Endodermal cell (in vitro differentiated cells): ENCODE data around the gene RCVRN. TPM values are rescaled to one million over a fixed set of nuclear protein-coding genes. Genes with fewer than 3 reads are reported as not detected.

ENCODE experiments used
- DNase-seq: peaks from one replicate; pipeline ENCODE4 v3.0.0-alpha.2; 2017
- H3K27ac ChIP-seq: 2 replicates; pipeline ENCODE4 v1.5.1; 2013; ENCODE audit warnings: mild to moderate bottlenecking, low read depth, low read length, moderate library complexity
- H3K27me3 ChIP-seq: 2 replicates; pipeline ENCODE4 v1.6.1; 2013; ENCODE audit warnings: mild to moderate bottlenecking, low read length, moderate library complexity; ENCODE audit not compliant: insufficient read depth, control insufficient read depth, poor library complexity, severe bottlenecking
- H3K36me3 ChIP-seq: 2 replicates; pipeline ENCODE4 v1.7.0; 2013; ENCODE audit warnings: mild to moderate bottlenecking, low read length, moderate library complexity; ENCODE audit not compliant: control insufficient read depth, insufficient read depth
- H3K4me1 ChIP-seq: one replicate; pipeline ENCODE4 v1.7.0; 2013; ENCODE audit warnings: low read length; ENCODE audit not compliant: control insufficient read depth, insufficient read depth
- H3K4me3 ChIP-seq: 2 replicates; pipeline ENCODE4 v1.5.1; 2013; ENCODE audit warnings: mild to moderate bottlenecking, low read length, moderate library complexity
- H3K9ac ChIP-seq: 2 replicates; pipeline ENCODE4 v1.6.1; 2013; ENCODE audit warnings: mild to moderate bottlenecking, low read length, moderate library complexity; ENCODE audit not compliant: poor library complexity, severe bottlenecking; ENCODE audit errors: extremely low read depth
- H3K9me3 ChIP-seq: 2 replicates; pipeline ENCODE4 v1.6.1; 2013; ENCODE audit warnings: mild to moderate bottlenecking, low read length, moderate library complexity; ENCODE audit not compliant: control insufficient read depth
- H3K27ac Mint-ChIP-seq: 2 replicates; pipeline ENCODE4 v1.8.0; 2020; ENCODE audit warnings: mixed read lengths
- H3K27me3 Mint-ChIP-seq: 2 replicates; pipeline ENCODE4 v1.8.0; 2021; ENCODE audit warnings: mild to moderate bottlenecking, mixed read lengths; ENCODE audit not compliant: insufficient read depth
- H3K36me3 Mint-ChIP-seq: 2 replicates; pipeline ENCODE4 v1.8.0; 2020; ENCODE audit warnings: low read depth, mixed read lengths
- H3K4me1 Mint-ChIP-seq: 2 replicates; pipeline ENCODE4 v1.8.0; 2020; ENCODE audit warnings: mixed read lengths
- H3K4me3 Mint-ChIP-seq: 2 replicates; pipeline ENCODE4 v1.8.0; 2020; ENCODE audit warnings: mild to moderate bottlenecking, moderate library complexity, mixed read lengths
- H3K9me3 Mint-ChIP-seq: 2 replicates; pipeline ENCODE4 v1.8.0; 2020; ENCODE audit warnings: mild to moderate bottlenecking, mixed read lengths
- WGBS, 2 experiments: methylation state at CpG; one replicate each; pipeline versions ENCODE4 v1.1.5 to v1.1.7; 2013; ENCODE audit warnings: missing lambda C conversion rate in 2 of 2, mixed read lengths in 1 of 2; ENCODE audit not compliant: insufficient coverage in 1 of 2, insufficient read length in 1 of 2; 5-methylcytosine and 5-hydroxymethylcytosine counted together
- total RNA-seq, 2 donors: library from RNA; stranded (reverse); fragmentation: NEBNext Ultra II Directional in 1 of 2; extraction: Animal tissue kit (Norgen Biotek cat#: 25700) in 1 of 2; gene quantifications; 2 replicates in 1 of 2; 3 replicates in 1 of 2; pipeline ENCODE4 v1.2.1, GENCODE V29; 2021
- TF ChIP-seq, protein P1 (sequence below): fragments of 200-600 bp; sonication (generic); conservative IDR thresholded peaks from 2 replicates; pipeline ENCODE4 v1.5.0; 2021; ENCODE audit warnings: antibody characterized with exemption, mild to moderate bottlenecking

The RCVRN gene
- total RNA-seq, 2 donors from 2014 or later, result not detected

GRCh38 chr17:9887508-9887907 lies 17.6 kb downstream of the RCVRN start:
- TF ChIP-seq, protein P1, sequence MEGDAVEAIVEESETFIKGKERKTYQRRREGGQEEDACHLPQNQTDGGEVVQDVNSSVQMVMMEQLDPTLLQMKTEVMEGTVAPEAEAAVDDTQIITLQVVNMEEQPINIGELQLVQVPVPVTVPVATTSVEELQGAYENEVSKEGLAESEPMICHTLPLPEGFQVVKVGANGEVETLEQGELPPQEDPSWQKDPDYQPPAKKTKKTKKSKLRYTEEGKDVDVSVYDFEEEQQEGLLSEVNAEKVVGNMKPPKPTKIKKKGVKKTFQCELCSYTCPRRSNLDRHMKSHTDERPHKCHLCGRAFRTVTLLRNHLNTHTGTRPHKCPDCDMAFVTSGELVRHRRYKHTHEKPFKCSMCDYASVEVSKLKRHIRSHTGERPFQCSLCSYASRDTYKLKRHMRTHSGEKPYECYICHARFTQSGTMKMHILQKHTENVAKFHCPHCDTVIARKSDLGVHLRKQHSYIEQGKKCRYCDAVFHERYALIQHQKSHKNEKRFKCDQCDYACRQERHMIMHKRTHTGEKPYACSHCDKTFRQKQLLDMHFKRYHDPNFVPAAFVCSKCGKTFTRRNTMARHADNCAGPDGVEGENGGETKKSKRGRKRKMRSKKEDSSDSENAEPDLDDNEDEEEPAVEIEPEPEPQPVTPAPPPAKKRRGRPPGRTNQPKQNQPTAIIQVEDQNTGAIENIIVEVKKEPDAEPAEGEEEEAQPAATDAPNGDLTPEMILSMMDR, result no peak
- no peak overlapping the region for H3K27ac Mint-ChIP-seq
- no peak for DNase-seq
- H3K36me3 Mint-ChIP-seq, result no peaks in the 10 kb centered on the region
- H3K27me3 Mint-ChIP-seq, result peaks cover 24% of the 10 kb centered on the region
- H3K4me3 Mint-ChIP-seq, result no peak overlapping the region
- WGBS, 2 experiments, result 90 to 93% methylated on average over 7 to 8 of the region's 8 CpGs
- H3K27me3 ChIP-seq, result peaks cover 5% of the 10 kb centered on the region
- H3K27ac ChIP-seq, result no peak overlapping the region
- H3K36me3 ChIP-seq, result no peaks in the 10 kb centered on the region
- peaks cover 3% of the 10 kb centered on the region for H3K4me1 Mint-ChIP-seq
- peaks cover 21% of the 10 kb centered on the region for H3K9me3 Mint-ChIP-seq
- H3K4me3 ChIP-seq, result no peak overlapping the region
- peaks cover 21% of the 10 kb centered on the region for H3K9me3 ChIP-seq
- H3K9ac ChIP-seq, result no peak overlapping the region
- H3K4me1 ChIP-seq, result no peaks in the 10 kb centered on the region

- H3K27ac Mint-ChIP-seq, result no peak overlapping the region
- H3K4me1 Mint-ChIP-seq, result peaks cover 3% of the 10 kb centered on the region
- 96 to 98% methylated on average over 4 to 5 of the region's 5 CpGs for WGBS, 2 experiments
- Histone ChIP-seq H3K9ac (no peak overlapping the region), H3K4me1 (no peaks in the 10 kb centered on the region), H3K27me3 (peaks cover 5% of the 10 kb centered on the region), H3K9me3 (peaks cover 31% of the 10 kb centered on the region), H3K36me3 (no peaks in the 10 kb centered on the region), H3K4me3 (no peak overlapping the region), H3K27ac (no peak overlapping the region)
- peaks cover 28% of the 10 kb centered on the region for H3K27me3 Mint-ChIP-seq
- H3K4me3 Mint-ChIP-seq, result no peak overlapping the region
- TF ChIP-seq, protein P1, result no peak
- H3K36me3 Mint-ChIP-seq, result no peaks in the 10 kb centered on the region
- DNase-seq, result no peak
- H3K9me3 Mint-ChIP-seq, result peaks cover 32% of the 10 kb centered on the region
Measured at GRCh38 chr17:9886141-9886930, 18.7 kb downstream of the RCVRN start.

DNA sequence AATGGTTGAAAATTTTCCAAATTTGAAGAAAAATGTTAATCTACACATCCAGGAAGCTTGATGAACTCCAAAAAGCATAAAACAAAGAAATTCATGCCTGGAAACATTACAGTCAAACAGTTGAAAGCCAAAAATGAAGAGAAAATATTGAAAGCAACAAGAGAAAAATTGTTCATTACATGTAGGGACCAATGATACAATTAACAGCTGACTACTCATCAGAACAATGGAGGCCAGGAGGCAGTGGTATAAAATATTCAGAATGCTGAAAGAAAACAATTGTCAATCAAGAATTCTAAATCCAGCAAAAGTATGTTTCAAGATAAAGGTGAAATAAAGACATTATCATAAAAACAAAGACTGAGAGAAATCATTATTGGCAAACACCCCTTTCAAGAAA lies 21.6 kb downstream of the RCVRN start:
- Histone ChIP-seq H3K27ac (no peak overlapping the region), H3K27me3 (peaks cover 5% of the 10 kb centered on the region), H3K9me3 (peaks cover 31% of the 10 kb centered on the region), H3K9ac (no peak overlapping the region), H3K36me3 (no peaks in the 10 kb centered on the region), H3K4me1 (no peaks in the 10 kb centered on the region), H3K4me3 (no peak overlapping the region)
- Mint-ChIP-seq H3K27me3 (peaks cover 23% of the 10 kb centered on the region), H3K27ac (no peak overlapping the region), H3K9me3 (peaks cover 32% of the 10 kb centered on the region), H3K36me3 (no peaks in the 10 kb centered on the region), H3K4me3 (no peak overlapping the region), H3K4me1 (no peaks in the 10 kb centered on the region)
- TF ChIP-seq, protein P1, result no peak
- no peak for DNase-seq
